Stimulated activated CD4-positive, alpha-beta T cell treated with anti-CD3 and anti-CD28 coated beads, Interleukin-1b, Interleukin-23, amount 100 ng/mL, for 24 hours (primary cell): ENCODE data around the gene COMMD3.
A peak's percentile ranks its signal among the peaks of the same experiment; 100 is the strongest.

Experiments
- DNase-seq, 4 experiments: peaks; one replicate each; pipeline ENCODE4 v3.0.0-alpha.2; 2020; ENCODE audit warnings: low read depth in 4 of 4, low spot score in 1 of 4

COMMD3 gene

GRCh38 chr10:22319547-22319979 lies 3.4 kb downstream of the COMMD3 start:
- DNase-seq, result no peak

GRCh38 chr10:22319980-22320558 lies 3.9 kb downstream of the COMMD3 start:
- DNase-seq, result no peak

GRCh38 chr10:22320591-22321155 lies 4.5 kb downstream of the COMMD3 start, which contains the start of gene BMI1:
TSS of gene BMI1 (plus strand) at chr10:22321099. CDS start at chr10:22326450, 5,351 bp downstream.
- DNase-seq, result peak in 2 of 4 experiments; percentile 51 to 61

- DNase-seq, result no peak
Observed at GRCh38 chr10:22321156-22321923, 5.2 kb downstream of the COMMD3 start.

- DNase-seq, result no peak
Observed at GRCh38 chr10:22321924-22322640, 5.9 kb downstream of the COMMD3 start.

GRCh38 chr10:22322641-22323160 lies 6.5 kb downstream of the COMMD3 start:
- no peak for DNase-seq

GRCh38 chr10:22323538-22324305 lies 7.5 kb downstream of the COMMD3 start:
- no peak for DNase-seq

- DNase-seq, result no peak
Observed at GRCh38 chr10:22324413-22324812, 8.2 kb downstream of the COMMD3 start.

- DNase-seq, result no peak
Observed at GRCh38 chr10:22324893-22325271, 8.7 kb downstream of the COMMD3 start.

GRCh38 chr10:22325272-22326144 lies 9.3 kb downstream of the COMMD3 start:
- peak in 1 of 4 experiments; percentile 55 for DNase-seq

- DNase-seq, result no peak
Observed at GRCh38 chr10:22326145-22326702, 10.0 kb downstream of the COMMD3 start.

- DNase-seq, result no peak
Observed at GRCh38 chr10:22329150-22329549, 13.0 kb downstream of the COMMD3 start.

- DNase-seq, result no peak
Observed at GRCh38 chr10:22332116-22332692, 16.0 kb downstream of the COMMD3 start.

GRCh38 chr10:22333167-22333974 lies 17.2 kb downstream of the COMMD3 start:
- no peak for DNase-seq

- no peak for DNase-seq
Observed at GRCh38 chr10:22333975-22334282, 17.7 kb downstream of the COMMD3 start.

- DNase-seq, result no peak
Observed at GRCh38 chr10:22334414-22335172, 18.4 kb downstream of the COMMD3 start.

- no peak for DNase-seq
Observed at GRCh38 chr10:22335173-22335933, 19.2 kb downstream of the COMMD3 start.
